SK-N-MC (cell line): Measurements from ENCODE around the gene DND1.
"Not testable (repeated sequence)": the region's sequence is repeated elsewhere in the genome, so short reads cannot be mapped to it uniquely, and the experiment has no call there.

Experiments
- DNase-seq: peaks from one replicate; pipeline ENCODE4 v3.0.0-alpha.2; 2011; ENCODE audit warnings: low read depth, low spot score
- H3K27ac ChIP-seq: fragments of 200-600 bp; sonication (generic); 2 replicates; pipeline ENCODE4 v1.5.1; 2016; ENCODE audit warnings: mixed run types
- H3K36me3 ChIP-seq: fragments of 200-600 bp; sonication (generic); 2 replicates; pipeline ENCODE4 v1.6.1; 2017; ENCODE audit warnings: antibody characterized with exemption, low read length, mixed read lengths; ENCODE audit not compliant: insufficient read depth
- H3K4me3 ChIP-seq: fragments of 200-600 bp; sonication (generic); 2 replicates; pipeline ENCODE4 v1.5.1; 2016
- H3K9ac ChIP-seq: fragments of 200-600 bp; sonication (generic); 2 replicates; pipeline ENCODE4 v1.8.0; 2017; ENCODE audit warnings: mixed run types, mixed read lengths; ENCODE audit not compliant: insufficient read length
- H3K9me3 ChIP-seq: fragments of 200-600 bp; sonication (generic); 2 replicates; pipeline ENCODE4 v1.6.1; 2017; ENCODE audit warnings: low read depth, mild to moderate bottlenecking, antibody characterized with exemption, low read length, moderate library complexity, mixed read lengths
- EZH2 ChIP-seq: fragments of 200-600 bp; sonication (generic); IDR thresholded peaks from one replicate; pipeline ENCODE4 v1.6.1; 2017; ENCODE audit warnings: antibody characterized with exemption
- FOXP2 ChIP-seq: optimal IDR thresholded peaks from 2 replicates; pipeline ENCODE3; 2011; ENCODE audit warnings: mild to moderate bottlenecking, moderate library complexity; ENCODE audit not compliant: insufficient read depth; ENCODE audit errors: extremely low read length, control extremely low read depth
- POLR2AphosphoS5 ChIP-seq: IDR thresholded peaks from 2 replicates; pipeline ENCODE4 v1.6.1; 2012; ENCODE audit warnings: mild to moderate bottlenecking, low read depth, low read length, borderline replicate concordance

DND1 gene

DNA sequence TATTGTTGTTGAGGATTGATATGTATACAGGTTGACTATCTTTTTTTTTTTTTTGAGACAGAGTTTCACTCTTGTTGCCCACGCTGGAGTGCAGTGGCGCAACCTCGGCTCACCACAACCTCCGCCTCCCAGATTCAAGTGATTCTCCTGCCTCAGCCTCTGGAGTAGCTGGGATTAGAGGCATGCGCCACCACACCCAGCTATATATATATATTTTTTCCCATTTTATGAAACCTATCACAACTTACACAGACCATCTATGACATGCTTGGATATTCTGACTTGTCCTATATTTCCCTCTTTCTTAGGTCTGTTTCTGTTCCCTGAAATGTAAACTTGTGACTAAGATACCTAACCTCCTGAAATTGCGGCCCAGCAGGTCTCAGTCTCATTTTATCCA, 45.4 kb downstream of the DND1 start:
- H3K27ac ChIP-seq, result no peak overlapping the region
- no peak for DNase-seq
- no peaks in the 10 kb centered on the region for H3K36me3 ChIP-seq
- no peak for TF ChIP-seq FOXP2
- TF ChIP-seq EZH2, result no peak
- no peak for TF ChIP-seq POLR2AphosphoS5
- no peak overlapping the region for H3K4me3 ChIP-seq
- H3K9me3 ChIP-seq, result no peaks in the 10 kb centered on the region; the same call in 1 of the 2 replicates
- H3K9ac ChIP-seq, result no peak overlapping the region

DNA sequence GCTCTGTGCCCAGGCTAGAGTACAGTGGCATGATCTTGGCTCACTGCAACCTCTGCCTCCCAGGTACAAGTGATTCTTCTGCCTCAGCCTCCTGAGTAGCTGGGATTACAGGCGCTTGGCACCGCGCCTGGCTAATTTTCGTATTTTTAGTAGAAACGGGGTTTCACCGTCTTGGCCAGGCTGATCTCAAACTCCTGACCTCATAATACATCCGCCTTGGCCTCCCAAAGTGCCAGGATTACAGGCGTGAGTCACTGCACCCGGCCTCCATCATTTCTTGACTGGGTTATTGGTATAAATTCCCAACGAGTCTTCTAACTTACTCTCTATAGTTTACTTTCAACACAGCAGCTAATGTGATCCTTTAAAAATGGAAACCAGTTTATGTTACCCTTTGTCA, 48.5 kb downstream of the DND1 start:
- not testable (repeated sequence) for H3K27ac ChIP-seq, H3K9ac ChIP-seq, H3K9me3 ChIP-seq, DNase-seq, H3K4me3 ChIP-seq, H3K36me3 ChIP-seq

DNA sequence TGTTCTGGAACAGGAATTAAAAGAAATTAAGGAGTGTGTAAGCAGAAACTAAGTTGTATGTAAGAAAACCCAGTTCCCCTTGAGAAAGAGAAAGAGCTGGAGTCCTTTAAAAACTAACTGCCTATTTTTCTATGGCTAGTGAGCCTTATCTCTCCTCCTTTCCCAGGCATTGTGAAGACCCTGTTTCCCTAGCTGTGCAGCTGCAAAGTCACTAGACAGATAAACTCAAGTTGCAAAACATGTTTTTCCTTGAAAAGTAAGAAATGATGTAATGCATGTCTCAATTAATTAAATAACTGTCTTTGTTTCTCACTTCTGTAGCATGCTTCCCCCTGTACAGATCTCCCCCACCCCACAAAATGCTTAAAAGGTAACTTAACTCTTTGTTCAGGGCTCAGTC, 50.3 kb downstream of the DND1 start:
- H3K36me3 ChIP-seq, H3K27ac ChIP-seq, DNase-seq, H3K4me3 ChIP-seq, H3K9me3 ChIP-seq, H3K9ac ChIP-seq: not testable (repeated sequence)

DNA sequence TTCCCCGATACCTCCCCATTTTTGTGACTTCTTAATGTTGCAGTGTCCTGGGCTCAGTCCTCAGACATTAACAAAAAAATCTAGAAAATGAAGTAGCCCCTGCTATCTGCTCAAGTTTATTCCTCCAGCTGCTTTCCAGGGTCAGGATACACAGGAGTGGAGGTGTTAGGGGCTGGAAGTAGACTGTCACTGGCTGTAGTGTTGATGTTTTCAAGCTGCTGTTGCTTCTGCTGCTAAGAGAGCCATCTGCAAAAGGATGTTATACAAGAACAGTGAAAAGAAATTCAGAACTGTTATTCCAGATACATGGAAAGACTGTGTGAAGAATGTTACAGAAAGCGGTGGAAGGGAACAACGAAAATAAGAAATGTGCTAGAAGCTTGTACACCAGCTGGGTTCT, 51.1 kb downstream of the DND1 start:
- Histone ChIP-seq H3K4me3 (no peak overlapping the region), H3K9ac (no peak overlapping the region), H3K36me3 (no peaks in the 10 kb centered on the region), H3K9me3 (no peaks in the 10 kb centered on the region; the same call in 1 of the 2 replicates), H3K27ac (no peak overlapping the region)
- TF ChIP-seq EZH2, result no peak
- DNase-seq, result no peak
